Stimulated activated CD4-positive, alpha-beta T cell treated with anti-CD3 and anti-CD28 coated beads, Interleukin-2, amount 100 ng/mL, for 48 hours (primary cell): ENCODE data around the gene MARCHF3.
"Not testable (repeated sequence)": the region's sequence is repeated elsewhere in the genome, so short reads cannot be mapped to it uniquely, and the experiment has no call there.

ENCODE experiments used
- DNase-seq, 2 donors: peaks; one replicate each; pipeline ENCODE4 v3.0.0-alpha.2; 2020

MARCHF3 gene

GRCh38 chr5:126912616-126913200 is 117.7 kb downstream of the MARCHF3 start:
- DNase-seq, result no peak

- DNase-seq, result no peak
These were observed 118.4 kb downstream of the MARCHF3 start for GRCh38 chr5:126911986-126912385.

GRCh38 chr5:126909856-126910255 is 120.5 kb downstream of the MARCHF3 start:
- no peak for DNase-seq

GRCh38 chr5:126904407-126904806 is 126.0 kb downstream of the MARCHF3 start:
- DNase-seq, result not testable (repeated sequence)

GRCh38 chr5:126900796-126901195 is 129.6 kb downstream of the MARCHF3 start:
- DNase-seq, result no peak

- DNase-seq, result no peak
These were observed 130.9 kb downstream of the MARCHF3 start for GRCh38 chr5:126899476-126899875.

GRCh38 chr5:126897851-126898630 is 132.3 kb downstream of the MARCHF3 start:
- no peak for DNase-seq

GRCh38 chr5:126896170-126896702 is 134.1 kb downstream of the MARCHF3 start:
- DNase-seq, result no peak

GRCh38 chr5:126895712-126896111 is 134.6 kb downstream of the MARCHF3 start:
- DNase-seq, result not testable (repeated sequence)

GRCh38 chr5:126890414-126890813 is 139.9 kb downstream of the MARCHF3 start:
- DNase-seq, result not testable (repeated sequence)

- DNase-seq, result no peak
These were observed 142.2 kb downstream of the MARCHF3 start for GRCh38 chr5:126888175-126888574.

- no peak for DNase-seq
These were observed 146.0 kb downstream of the MARCHF3 start for GRCh38 chr5:126884269-126884819.

GRCh38 chr5:126883564-126884245 is 146.7 kb downstream of the MARCHF3 start:
- no peak for DNase-seq

GRCh38 chr5:126881821-126882600 is 148.3 kb downstream of the MARCHF3 start:
- DNase-seq, result no peak

- no peak for DNase-seq
These were observed 151.7 kb downstream of the MARCHF3 start for GRCh38 chr5:126878634-126879033.

GRCh38 chr5:126878085-126878484 is 152.3 kb downstream of the MARCHF3 start:
- no peak for DNase-seq

GRCh38 chr5:126877602-126878001 is 152.8 kb downstream of the MARCHF3 start:
- DNase-seq, result no peak

- DNase-seq, result no peak
These were observed 155.0 kb downstream of the MARCHF3 start for GRCh38 chr5:126875303-126875785.

- no peak for DNase-seq
These were observed 157.6 kb downstream of the MARCHF3 start for GRCh38 chr5:126872561-126873354.

- no peak for DNase-seq
These were observed 158.9 kb downstream of the MARCHF3 start for GRCh38 chr5:126871441-126871840.

GRCh38 chr5:126869005-126869451 is 161.3 kb downstream of the MARCHF3 start:
- peak; percentile 15 to 29 for DNase-seq
